Kidney glomerular epithelial cell (primary cell): Measurements from ENCODE around the gene CDK10.
A peak's percentile ranks its signal among the peaks of the same experiment; 100 is the strongest.
"Not testable (repeated sequence)": the region's sequence is repeated elsewhere in the genome, so short reads cannot be mapped to it uniquely, and the experiment has no call there.

ENCODE experiments used
- DNase-seq: peaks from one replicate; lab custom pipeline; 2025; lab: John Stamatoyannopoulos, UW

Gene CDK10

GRCh38 chr16:89695875-89696669, 9.6 kb downstream of the CDK10 start:
- DNase-seq, result no peak

- no peak for DNase-seq
Measured at GRCh38 chr16:89696670-89697128, 10.2 kb downstream of the CDK10 start.

GRCh38 chr16:89697161-89697615, 10.7 kb downstream of the CDK10 start:
- no peak for DNase-seq

- no peak for DNase-seq
Measured at GRCh38 chr16:89697616-89698331, 11.3 kb downstream of the CDK10 start.

GRCh38 chr16:89698717-89699116, 12.2 kb downstream of the CDK10 start:
- not testable (repeated sequence) for DNase-seq

GRCh38 chr16:89699629-89700099, 13.2 kb downstream of the CDK10 start:
- DNase-seq, result not testable (repeated sequence)

GRCh38 chr16:89700100-89700648, 13.7 kb downstream of the CDK10 start:
- DNase-seq, result peak; percentile 95

GRCh38 chr16:89700649-89701424, 14.3 kb downstream of the CDK10 start:
- DNase-seq, result no peak

- peak; percentile 88 for DNase-seq
Measured at GRCh38 chr16:89701425-89702406, 15.2 kb downstream of the CDK10 start, which contains the start of gene SPATA2L. TSS of gene SPATA2L (minus strand) at chr16:89701705. CDS start at chr16:89701232, 473 bp downstream.

- no peak for DNase-seq
Measured at GRCh38 chr16:89704281-89704680, 17.8 kb downstream of the CDK10 start.

- no peak for DNase-seq
Measured at GRCh38 chr16:89705006-89705405, 18.5 kb downstream of the CDK10 start.

- DNase-seq, result no peak
Measured at GRCh38 chr16:89706518-89707260, 20.2 kb downstream of the CDK10 start.

- DNase-seq, result no peak
Measured at GRCh38 chr16:89707695-89708094, 21.2 kb downstream of the CDK10 start.

- DNase-seq, result no peak
Measured at GRCh38 chr16:89708481-89708931, 22.0 kb downstream of the CDK10 start.

- DNase-seq, result no peak
Measured at GRCh38 chr16:89709166-89709565, 22.7 kb downstream of the CDK10 start.

- no peak for DNase-seq
Measured at GRCh38 chr16:89709716-89710432, 23.4 kb downstream of the CDK10 start.

GRCh38 chr16:89710709-89711564, 24.4 kb downstream of the CDK10 start:
- no peak for DNase-seq
